OCI-LY3 (cell line): ENCODE results near the gene DNAJC24.
"Not testable (repeated sequence)": the region's sequence is repeated elsewhere in the genome, so short reads cannot be mapped to it uniquely, and the experiment has no call there.

Source experiments
- H2AFZ ChIP-seq: fragments of 200-600, 300-600 bp; shearing (Covaris generic); 2 replicates; pipeline ENCODE4 v1.6.0; 2014; ENCODE audit warnings: antibody characterized with exemption, low read depth, low read length
- H3K27ac ChIP-seq: fragments of 200-600, 300-600 bp; sonication (generic); 2 replicates; pipeline ENCODE4 v1.5.1; 2014; ENCODE audit warnings: mild to moderate bottlenecking, low read length, moderate library complexity, mixed read lengths
- H3K27me3 ChIP-seq: fragments of 200-600, 300-600 bp; sonication (generic); 2 replicates; pipeline ENCODE4 v1.6.1; 2014; ENCODE audit warnings: low read depth, low read length, mixed read lengths
- H3K36me3 ChIP-seq: fragments of 200-600, 300-600 bp; sonication (generic); replicated peaks from 2 replicates; pipeline ENCODE3; 2014; ENCODE audit warnings: low read depth, low read length, mixed read lengths
- H3K4me1 ChIP-seq: fragments of 300-600, 200-600 bp; sonication (generic); 2 replicates; pipeline ENCODE4 v1.6.1; 2014; ENCODE audit warnings: low read length, mixed read lengths
- H3K4me2 ChIP-seq: fragments of 200-600, 300-600 bp; sonication (generic); 2 replicates; pipeline ENCODE4 v1.6.1; 2014; ENCODE audit warnings: low read length, mixed read lengths
- H3K4me3 ChIP-seq: fragments of 300-600, 200-600 bp; sonication (generic); 2 replicates; pipeline ENCODE4 v1.5.1; 2014; ENCODE audit warnings: antibody characterized with exemption, mild to moderate bottlenecking, low read length, moderate library complexity
- H3K79me2 ChIP-seq: fragments of 300-600, 200-600 bp; shearing (Covaris generic); 2 replicates; pipeline ENCODE4 v1.6.1; 2014; ENCODE audit warnings: mild to moderate bottlenecking, low read length, mixed read lengths
- H3K9ac ChIP-seq: fragments of 300-600, 200-600 bp; shearing (Covaris generic); 2 replicates; pipeline ENCODE4 v1.6.0; 2014; ENCODE audit warnings: mild to moderate bottlenecking, low read length, moderate library complexity
- H3K9me3 ChIP-seq: fragments of 200-600, 300-600 bp; shearing (Covaris generic); 2 replicates; pipeline ENCODE4 v1.6.1; 2014; ENCODE audit warnings: low read length, mixed read lengths; ENCODE audit not compliant: insufficient read depth
- H4K20me1 ChIP-seq: fragments of 200-600, 300-600 bp; sonication (generic); 2 replicates; pipeline ENCODE4 v1.6.1; 2016; ENCODE audit warnings: low read length, mixed read lengths; ENCODE audit not compliant: insufficient read depth
- EZH2phosphoT487 ChIP-seq: fragments of 200-600 bp; shearing (Covaris generic); IDR thresholded peaks from 2 replicates; pipeline ENCODE4 v1.6.1; 2018; ENCODE audit warnings: antibody characterized with exemption, mixed run types, low read depth
- TF ChIP-seq, protein P1 (sequence below): fragments of 200-600, 300-600 bp; sonication (generic); IDR thresholded peaks from 2 replicates; pipeline ENCODE4 v1.5.1; 2014; ENCODE audit warnings: antibody characterized with exemption, low read length, low read depth

The DNAJC24 gene, protein sequence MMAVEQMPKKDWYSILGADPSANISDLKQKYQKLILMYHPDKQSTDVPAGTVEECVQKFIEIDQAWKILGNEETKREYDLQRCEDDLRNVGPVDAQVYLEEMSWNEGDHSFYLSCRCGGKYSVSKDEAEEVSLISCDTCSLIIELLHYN

DNA sequence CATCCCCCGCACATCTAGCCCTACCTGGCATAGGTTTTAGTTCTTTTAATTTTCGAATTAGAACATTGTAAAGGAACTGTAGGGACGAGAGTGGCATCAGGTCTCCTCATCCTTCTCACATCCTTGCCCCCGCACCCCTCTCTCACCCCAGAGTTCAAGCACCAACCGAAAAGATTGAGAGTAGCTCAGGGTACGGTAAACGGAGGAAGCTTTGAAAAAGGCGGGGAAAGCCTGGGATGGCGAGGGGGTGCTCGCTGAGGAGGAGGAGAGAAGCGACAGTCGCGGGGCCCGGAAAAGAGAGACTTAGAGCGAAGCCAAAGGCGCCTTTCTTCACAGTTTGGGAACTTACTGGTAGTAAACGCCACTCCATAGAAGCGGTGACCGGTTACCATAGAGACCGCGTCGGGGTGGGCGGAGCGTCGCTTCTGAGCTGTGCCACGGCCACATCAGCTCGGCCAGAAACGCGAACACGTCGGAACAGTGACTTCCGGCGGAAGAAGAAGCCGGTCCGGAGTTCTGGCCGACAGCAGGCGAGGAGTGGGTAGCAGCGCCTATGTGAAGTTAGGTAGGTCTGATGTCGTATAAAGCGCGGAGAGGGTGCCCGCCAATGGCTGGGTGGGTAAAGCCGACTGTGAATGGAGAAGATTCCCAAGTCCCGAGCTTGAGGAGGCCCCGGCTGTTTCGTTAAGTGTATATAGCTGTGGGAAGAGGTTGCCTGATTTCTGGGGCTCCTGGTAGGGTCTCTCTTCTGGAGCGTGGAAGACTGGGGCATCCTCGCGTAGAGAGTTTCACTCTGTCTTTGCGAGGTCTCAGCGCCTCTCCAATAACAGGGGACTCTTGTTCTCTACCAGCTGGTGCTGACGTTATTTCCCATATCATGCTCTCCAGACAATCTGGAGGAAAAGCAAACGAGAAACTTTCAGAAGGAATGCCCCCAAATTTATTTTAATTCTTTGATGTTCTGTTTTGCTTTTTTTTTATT lies at the start of gene DNAJC24, which contains the start of gene DCDC1:
Gene DNAJC24, plus strand, starts transcription at position 513 of the 982 bp plus-strand sequence. CDS start 889 bp downstream, outside the sequence.
Gene DCDC1, minus strand, starts transcription at position 392 of the 982 bp plus-strand sequence. CDS start 41,459 bp downstream, outside the sequence.
- H4K20me1 ChIP-seq = no peaks in the 10 kb centered on the region
- H3K27ac ChIP-seq = peak within 1 kb of the TSS; percentile 80
- H2AFZ ChIP-seq = peak within 1 kb of the TSS; percentile 96
- peaks cover 15% of the 10 kb centered on the region for H3K4me1 ChIP-seq
- no peaks in the 10 kb centered on the region for H3K27me3 ChIP-seq
- peak within 1 kb of the TSS; percentile 85 for H3K4me2 ChIP-seq
- H3K36me3 ChIP-seq = peaks cover 2% of the 10 kb centered on the region
- TF ChIP-seq, protein P1, sequence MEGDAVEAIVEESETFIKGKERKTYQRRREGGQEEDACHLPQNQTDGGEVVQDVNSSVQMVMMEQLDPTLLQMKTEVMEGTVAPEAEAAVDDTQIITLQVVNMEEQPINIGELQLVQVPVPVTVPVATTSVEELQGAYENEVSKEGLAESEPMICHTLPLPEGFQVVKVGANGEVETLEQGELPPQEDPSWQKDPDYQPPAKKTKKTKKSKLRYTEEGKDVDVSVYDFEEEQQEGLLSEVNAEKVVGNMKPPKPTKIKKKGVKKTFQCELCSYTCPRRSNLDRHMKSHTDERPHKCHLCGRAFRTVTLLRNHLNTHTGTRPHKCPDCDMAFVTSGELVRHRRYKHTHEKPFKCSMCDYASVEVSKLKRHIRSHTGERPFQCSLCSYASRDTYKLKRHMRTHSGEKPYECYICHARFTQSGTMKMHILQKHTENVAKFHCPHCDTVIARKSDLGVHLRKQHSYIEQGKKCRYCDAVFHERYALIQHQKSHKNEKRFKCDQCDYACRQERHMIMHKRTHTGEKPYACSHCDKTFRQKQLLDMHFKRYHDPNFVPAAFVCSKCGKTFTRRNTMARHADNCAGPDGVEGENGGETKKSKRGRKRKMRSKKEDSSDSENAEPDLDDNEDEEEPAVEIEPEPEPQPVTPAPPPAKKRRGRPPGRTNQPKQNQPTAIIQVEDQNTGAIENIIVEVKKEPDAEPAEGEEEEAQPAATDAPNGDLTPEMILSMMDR = no peak
- TF ChIP-seq EZH2phosphoT487 = no peak
- peaks cover 15% of the 10 kb centered on the region for H3K79me2 ChIP-seq
- H3K9me3 ChIP-seq = no peaks in the 10 kb centered on the region
- H3K4me3 ChIP-seq = peak within 1 kb of the TSS; percentile 96
- H3K9ac ChIP-seq = peak within 1 kb of the TSS; percentile 86

DNA sequence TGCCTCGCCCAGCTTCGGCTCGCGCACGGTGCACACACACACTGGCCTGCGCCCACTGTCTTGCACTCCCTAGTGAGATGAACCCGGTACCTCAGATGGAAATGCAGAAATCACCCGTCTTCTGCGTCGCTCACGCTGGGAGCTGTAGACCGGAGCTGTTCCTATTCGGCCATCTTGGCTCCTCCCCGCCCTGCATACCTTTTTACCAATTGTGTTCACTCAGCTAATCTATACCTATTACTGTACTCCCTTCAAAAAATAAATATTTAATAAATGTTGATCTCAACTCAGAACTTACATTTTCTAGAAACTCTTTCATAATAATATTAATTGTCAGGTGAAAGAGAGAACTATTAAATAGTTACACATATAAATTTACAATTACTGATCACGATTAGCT lies 48.2 kb upstream of the DNAJC24 start:
- H3K27me3 ChIP-seq, H4K20me1 ChIP-seq, H3K9me3 ChIP-seq, H3K79me2 ChIP-seq, H3K4me1 ChIP-seq, H3K4me2 ChIP-seq, H2AFZ ChIP-seq, H3K36me3 ChIP-seq, H3K27ac ChIP-seq, H3K9ac ChIP-seq, H3K4me3 ChIP-seq: not testable (repeated sequence)

DNA sequence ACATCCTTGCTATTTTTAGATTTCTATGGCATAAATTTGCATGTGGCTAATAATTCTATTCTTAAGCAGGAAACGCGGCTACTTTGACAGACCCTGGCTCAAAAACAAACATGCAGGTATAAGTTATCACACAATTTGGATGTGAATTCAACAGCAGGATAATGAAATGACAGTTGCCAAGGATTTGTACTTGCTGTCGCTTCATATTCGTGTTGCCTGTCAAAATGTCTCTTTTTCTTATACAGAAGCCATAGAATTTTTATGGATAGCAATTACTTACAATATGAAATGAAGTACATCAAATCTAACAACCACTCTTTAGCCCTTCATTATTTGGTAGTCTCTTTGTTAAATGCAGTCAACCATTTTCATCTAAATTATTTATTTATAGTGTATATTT lies 46.5 kb upstream of the DNAJC24 start:
- no peak overlapping the region for H3K9ac ChIP-seq
- no peaks in the 10 kb centered on the region for H3K4me1 ChIP-seq
- TF ChIP-seq, protein P1 = no peak
- TF ChIP-seq EZH2phosphoT487 = no peak
- no peak overlapping the region for H3K4me2 ChIP-seq
- no peaks in the 10 kb centered on the region for H3K27me3 ChIP-seq
- H3K9me3 ChIP-seq = no peaks in the 10 kb centered on the region
- H3K79me2 ChIP-seq = no peaks in the 10 kb centered on the region
- no peaks in the 10 kb centered on the region for H4K20me1 ChIP-seq
- no peak overlapping the region for H3K4me3 ChIP-seq
- H3K27ac ChIP-seq = no peak overlapping the region
- no peak overlapping the region for H2AFZ ChIP-seq
- H3K36me3 ChIP-seq = no peaks in the 10 kb centered on the region

DNA sequence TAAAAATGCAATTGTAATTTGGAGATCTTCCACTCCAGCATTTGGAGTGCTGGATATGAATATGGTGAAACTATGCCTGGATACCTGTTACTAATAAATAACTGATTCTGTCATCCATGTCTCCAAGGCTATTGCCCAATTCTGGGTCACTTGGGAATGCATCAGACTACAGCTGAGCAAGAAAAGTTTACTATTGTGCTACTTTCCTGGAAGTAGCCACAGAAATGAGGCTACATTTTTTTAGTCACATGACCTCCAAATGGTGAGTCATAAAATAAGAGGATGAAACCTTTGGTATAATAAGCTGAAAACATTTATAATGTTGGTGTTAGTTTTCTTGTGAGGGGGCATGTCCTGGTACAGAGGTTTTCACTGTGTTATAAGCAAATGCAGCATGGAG lies 44.5 kb upstream of the DNAJC24 start:
- H3K4me1 ChIP-seq = no peaks in the 10 kb centered on the region
- no peaks in the 10 kb centered on the region for H3K79me2 ChIP-seq
- no peak overlapping the region for H3K4me3 ChIP-seq
- no peaks in the 10 kb centered on the region for H4K20me1 ChIP-seq
- H3K4me2 ChIP-seq = no peak overlapping the region
- H3K9me3 ChIP-seq = no peaks in the 10 kb centered on the region
- no peaks in the 10 kb centered on the region for H3K36me3 ChIP-seq
- H3K9ac ChIP-seq = no peak overlapping the region
- TF ChIP-seq, protein P1 = no peak
- TF ChIP-seq EZH2phosphoT487 = no peak
- H2AFZ ChIP-seq = no peak overlapping the region
- no peak overlapping the region for H3K27ac ChIP-seq
- no peaks in the 10 kb centered on the region for H3K27me3 ChIP-seq
